PC-3 (cell line): ENCODE data around the gene CORO6. TPM values are rescaled to one million over a fixed set of nuclear protein-coding genes. Genes with fewer than 3 reads are reported as not detected.

ENCODE experiments used
- ATAC-seq: fragments of 200-7000 bp; cut with Tn5 transposase; 2 replicates; pipeline ENCODE4 v1.9.1; 2020; ENCODE audit warnings: mild to moderate bottlenecking, moderate library complexity
- BruUV-seq: library from RNA; stranded (reverse); fragments of 400-500 nt; replicated peaks from 2 replicates; lab custom pipeline; 2021; lab: Mats Ljungman, UMichigan
- CTCF ChIA-PET: fragments of 300-600 bp; sonication (Branson Sonifier 250); formaldehyde crosslinking; loops from one replicate; lab custom pipeline; 2022; ENCODE audit warnings: antibody characterized with exemption; lab: Charles Lee
- POLR2A ChIA-PET: fragments of 300-600 bp; sonication (Branson Sonifier 250); formaldehyde crosslinking; loops from one replicate; lab custom pipeline; 2022; ENCODE audit warnings: antibody characterized with exemption; ENCODE audit not compliant: unreplicated experiment; lab: Charles Lee
- DNase-seq: peaks from one replicate; pipeline ENCODE4 v3.0.0-alpha.2; 2015
- H2AFZ ChIP-seq: fragments of 300-600 bp; sonication (generic); 2 replicates; pipeline ENCODE4 v1.6.0; 2016; ENCODE audit warnings: antibody characterized with exemption, low read length
- H3F3A ChIP-seq: fragments of 300-600 bp; sonication (generic); one replicate; pipeline ENCODE4 v1.6.0; 2017; ENCODE audit warnings: antibody characterized with exemption, low read length, control low read depth, mild to moderate bottlenecking; ENCODE audit not compliant: unreplicated experiment
- H3K27ac ChIP-seq: fragments of 300-600 bp; sonication (generic); 2 replicates; pipeline ENCODE4 v1.5.1; 2016; ENCODE audit warnings: mild to moderate bottlenecking, low read length
- H3K27me3 ChIP-seq: fragments of 300-600 bp; sonication (generic); 2 replicates; pipeline ENCODE4 v1.6.1; 2016; ENCODE audit warnings: low read length, mixed read lengths
- H3K36me3 ChIP-seq: fragments of 300-600 bp; sonication (generic); 2 replicates; pipeline ENCODE4 v1.6.1; 2016; ENCODE audit warnings: low read depth, mixed run types, low read length, mixed read lengths
- H3K4me1 ChIP-seq: fragments of 300-600 bp; sonication (generic); 2 replicates; pipeline ENCODE4 v1.5.1; 2016; ENCODE audit warnings: low read length; ENCODE audit not compliant: insufficient read depth
- H3K4me2 ChIP-seq: fragments of 300-600 bp; sonication (generic); 2 replicates; pipeline ENCODE4 v1.6.0; 2016; ENCODE audit warnings: low read length
- H3K4me3 ChIP-seq: fragments of 300-600 bp; sonication (generic); 2 replicates; pipeline ENCODE4 v1.5.1; 2016; ENCODE audit warnings: mild to moderate bottlenecking, low read length, mixed read lengths
- H3K79me2 ChIP-seq: fragments of 300-600 bp; sonication (generic); 2 replicates; pipeline ENCODE4 v1.6.1; 2017; ENCODE audit warnings: low read length, mixed read lengths
- H3K9ac ChIP-seq: fragments of 300-600 bp; sonication (generic); 2 replicates; pipeline ENCODE4 v1.6.0; 2016; ENCODE audit warnings: mild to moderate bottlenecking, low read length
- H3K9me2 ChIP-seq: fragments of 300-600 bp; sonication (generic); replicated peaks from 2 replicates; pipeline ENCODE4 v1.6.1; 2016; ENCODE audit warnings: mixed run types, low read length, mixed read lengths
- H3K9me3 ChIP-seq: fragments of 300-600 bp; sonication (generic); 2 replicates; pipeline ENCODE4 v1.6.1; 2016; ENCODE audit warnings: low read length, mixed read lengths
- H4K20me1 ChIP-seq: fragments of 300-600 bp; sonication (generic); 2 replicates; pipeline ENCODE4 v1.6.1; 2016; ENCODE audit warnings: low read length, mixed read lengths
- CTCF ChIP-seq: fragments of 300-600 bp; sonication (generic); conservative IDR thresholded peaks from 2 replicates; pipeline ENCODE4 v1.5.1; 2017; ENCODE audit warnings: antibody characterized with exemption, low read depth, mild to moderate bottlenecking, low read length
- EZH2 ChIP-seq: fragments of 300-600 bp; sonication (generic); IDR thresholded peaks from one replicate; pipeline ENCODE4 v1.6.1; 2017; ENCODE audit warnings: antibody characterized with exemption, mild to moderate bottlenecking, low read length; ENCODE audit not compliant: unreplicated experiment
- EZH2phosphoT487 ChIP-seq: fragments of 300-600 bp; sonication (generic); IDR thresholded peaks from 2 replicates; pipeline ENCODE4 v1.6.1; 2018; ENCODE audit warnings: mild to moderate bottlenecking, antibody characterized with exemption, low read length, borderline replicate concordance
- intact Hi-C: fragments of 100-400 bp; cut with micrococcal nuclease; formaldehyde crosslinking; loops from 2 replicates; pipeline ENCODE4 v1.9.0; 2023
- total RNA-seq: library from RNA; depleted of rRNA; stranded (reverse); fragments of >200 nt; gene quantifications from 2 replicates; pipeline ENCODE4 v1.2.3, GENCODE V29; 2014

Gene CORO6
- total RNA-seq, 1 experiment from 2014 or later, result 0.44 TPM

DNA sequence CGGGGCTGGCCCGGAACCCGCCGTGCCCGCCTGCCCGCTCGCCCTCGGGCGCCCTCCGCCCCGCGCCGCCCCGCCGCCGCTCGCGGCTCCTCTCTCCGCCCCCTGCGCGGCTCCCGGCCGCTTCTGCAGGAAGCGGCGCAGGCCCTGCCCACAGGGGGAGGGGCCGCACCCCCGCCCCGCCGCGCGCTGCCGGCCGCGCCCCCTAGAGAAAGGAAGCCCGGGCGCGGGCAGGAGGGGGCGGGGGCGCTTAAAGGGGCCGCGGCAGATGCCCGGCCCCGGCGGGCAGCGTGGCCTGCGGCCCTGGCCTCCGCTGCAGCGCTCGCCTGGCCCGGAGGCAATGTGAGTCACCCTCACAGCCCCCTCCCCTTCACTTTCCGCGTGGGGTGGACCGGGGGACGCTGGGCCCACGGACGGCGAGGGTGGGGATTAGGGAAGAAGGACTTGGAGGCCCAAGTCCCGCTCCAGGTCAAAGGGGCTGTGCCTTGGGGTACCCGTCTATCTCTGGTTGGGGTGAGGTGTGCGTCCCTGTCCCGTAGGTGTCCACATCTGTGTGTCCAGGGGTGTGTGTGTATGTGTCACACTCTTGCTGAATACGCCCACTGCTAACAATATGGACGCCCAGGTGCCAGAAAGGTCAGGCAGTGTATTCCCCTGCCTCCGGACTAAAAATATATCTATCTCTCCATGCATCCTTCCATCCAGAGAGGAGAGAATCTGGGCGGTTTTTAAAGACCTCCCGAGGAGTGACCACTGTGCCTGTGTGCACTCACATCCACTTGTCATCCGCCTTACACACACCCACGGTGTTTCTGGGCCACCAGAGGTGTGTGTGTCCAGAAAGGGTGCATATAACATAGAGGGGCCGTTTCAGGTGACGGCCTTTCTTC, 32.9 kb downstream of the CORO6 start, which contains the start of gene GIT1:
GIT1 (minus strand) TSS at position 125 of the 887 bp plus-strand sequence. CDS start 270 bp downstream, outside the sequence.
- Histone ChIP-seq H4K20me1 (no peaks in the 10 kb centered on the region), H3K9me3 (no peaks in the 10 kb centered on the region), H3K79me2 (peaks cover 47% of the 10 kb centered on the region), H3K9ac (peak within 1 kb of the TSS; percentile 70), H3K36me3 (no peaks in the 10 kb centered on the region), H2AFZ (peak within 1 kb of the TSS; percentile 95), H3K4me2 (peak within 1 kb of the TSS; percentile 99), H3K27ac (no peak within 1 kb of the TSS), H3K4me3 (peak within 1 kb of the TSS; percentile 89), H3K27me3 (no peaks in the 10 kb centered on the region), H3K4me1 (peaks cover 42% of the 10 kb centered on the region), H3F3A (no peaks in the 10 kb centered on the region), H3K9me2 (no peaks in the 10 kb centered on the region)
- no peak for TF ChIP-seq CTCF
- TF ChIP-seq EZH2phosphoT487, result no peak
- TF ChIP-seq EZH2, result no peak
- BruUV-seq, result TSS peak; percentile 24
- intact Hi-C loops, result no loop called here
- DNase-seq (peak; percentile 85), ATAC-seq (peak; percentile 47)
- CTCF ChIA-PET, result interaction anchor here (2.0 kb wide), 1 partner anchor 28 kb away, joined by 9 read pairs; no protein-coding TSS in a partner anchor
- POLR2A ChIA-PET, result no interaction called here

- Histone ChIP-seq H3K36me3 (no peaks in the 10 kb centered on the region), H4K20me1 (no peaks in the 10 kb centered on the region), H3K9ac (peak overlapping the region; percentile 66), H3K4me3 (peak overlapping the region; percentile 89), H3F3A (no peaks in the 10 kb centered on the region), H3K79me2 (peaks cover 40% of the 10 kb centered on the region), H3K4me2 (peak overlapping the region; percentile 99), H2AFZ (peak overlapping the region; percentile 55), H3K27ac (no peak overlapping the region), H3K27me3 (no peaks in the 10 kb centered on the region), H3K9me2 (no peaks in the 10 kb centered on the region), H3K9me3 (no peaks in the 10 kb centered on the region), H3K4me1 (peaks cover 32% of the 10 kb centered on the region)
- intact Hi-C loops, result no loop called here
- ATAC-seq, result peak; percentile 20
- BruUV-seq, result no TSS peak
- ChIA-PET CTCF (interaction anchor here (2.0 kb wide), 1 partner anchor 29 kb away, joined by 9 read pairs; no protein-coding TSS in a partner anchor), POLR2A (no interaction called here)
- no peak for TF ChIP-seq EZH2
- no peak for TF ChIP-seq EZH2phosphoT487
- TF ChIP-seq CTCF, result no peak
- DNase-seq, result peak; percentile 15
Measured at GRCh38 chr17:29588562-29589411, 33.9 kb downstream of the CORO6 start.
